SH-SY5Y (cell line): Measurements from ENCODE around the gene NCKAP5L.

Experiments used
- GATA2 ChIP-seq: IDR thresholded peaks from 2 replicates; pipeline ENCODE4 v1.6.1; 2011; ENCODE audit warnings: mild to moderate bottlenecking, low read depth, low read length
- GATA3 ChIP-seq: IDR thresholded peaks from 2 replicates; pipeline ENCODE4 v1.6.1; 2011; ENCODE audit warnings: low read depth, mild to moderate bottlenecking, low read length, moderate library complexity

GRCh38 chr12:49827051-49827400 lies 1.2 kb downstream of the NCKAP5L start:
- TF ChIP-seq GATA3 (no peak), GATA2 (no peak)
